Loucy (cell line): Measurements from ENCODE around the gene CHSY3.
A peak's percentile ranks its signal among the peaks of the same experiment; 100 is the strongest.

Experiments used
- H2AFZ ChIP-seq: fragments of 200-600 bp; sonication (generic); 2 replicates; pipeline ENCODE4 v1.6.0; 2016; ENCODE audit warnings: antibody characterized with exemption, mild to moderate bottlenecking, low read length, moderate library complexity
- H3F3A ChIP-seq: fragments of 200-600 bp; 2 replicates; pipeline ENCODE4 v1.6.0; 2016; ENCODE audit warnings: antibody characterized with exemption, low read depth, mild to moderate bottlenecking
- H3K27me3 ChIP-seq: fragments of 200-600 bp; sonication (generic); 2 replicates; pipeline ENCODE4 v1.6.1; 2014; ENCODE audit warnings: low read length, mild to moderate bottlenecking; ENCODE audit not compliant: insufficient read depth, poor library complexity, severe bottlenecking
- H3K36me3 ChIP-seq: fragments of 200-600 bp; sonication (generic); 2 replicates; pipeline ENCODE4 v1.6.1; 2016; ENCODE audit warnings: low read length; ENCODE audit not compliant: insufficient read depth
- H3K4me1 ChIP-seq: fragments of 200-600 bp; sonication (generic); 2 replicates; pipeline ENCODE4 v1.5.1; 2014; ENCODE audit warnings: low read length, mild to moderate bottlenecking; ENCODE audit not compliant: insufficient read depth, poor library complexity, severe bottlenecking
- H3K4me2 ChIP-seq: fragments of 200-600 bp; sonication (generic); 2 replicates; pipeline ENCODE4 v1.6.0; 2014; ENCODE audit warnings: antibody characterized with exemption, low read length, low read depth, mild to moderate bottlenecking; ENCODE audit not compliant: poor library complexity, severe bottlenecking
- H3K4me3 ChIP-seq: fragments of 200-600 bp; sonication (generic); 2 replicates; pipeline ENCODE4 v1.5.1; 2014; ENCODE audit warnings: low read length, mild to moderate bottlenecking, mixed read lengths; ENCODE audit not compliant: poor library complexity, severe bottlenecking
- H3K79me2 ChIP-seq: fragments of 200-600 bp; sonication (generic); 2 replicates; pipeline ENCODE4 v1.6.1; 2014; ENCODE audit warnings: low read length; ENCODE audit not compliant: insufficient read depth
- H3K9ac ChIP-seq: fragments of 200-600 bp; sonication (generic); 2 replicates; pipeline ENCODE4 v1.6.0; 2014; ENCODE audit warnings: mild to moderate bottlenecking, low read depth, low read length, moderate library complexity; ENCODE audit not compliant: poor library complexity, severe bottlenecking
- H3K9me2 ChIP-seq: fragments of 200-600 bp; sonication (generic); replicated peaks from 2 replicates; pipeline ENCODE4 v1.6.1; 2016; ENCODE audit warnings: low read depth, low read length, mixed read lengths
- H3K9me3 ChIP-seq: fragments of 200-600 bp; sonication (generic); 2 replicates; pipeline ENCODE4 v1.6.1; 2014; ENCODE audit warnings: mild to moderate bottlenecking, antibody characterized with exemption, low read length, low read depth; ENCODE audit not compliant: insufficient read depth
- H4K20me1 ChIP-seq: fragments of 200-600 bp; sonication (generic); 2 replicates; pipeline ENCODE4 v1.6.0; 2014; ENCODE audit warnings: antibody characterized with exemption, low read length, mild to moderate bottlenecking; ENCODE audit not compliant: insufficient read depth, poor library complexity, severe bottlenecking
- EZH2phosphoT487 ChIP-seq: fragments of 200-600 bp; IDR thresholded peaks from 2 replicates; pipeline ENCODE4 v1.6.1; 2018; ENCODE audit warnings: antibody characterized with exemption, mild to moderate bottlenecking, moderate library complexity, borderline replicate concordance
- TF ChIP-seq, protein P1 (sequence below): fragments of 200-600 bp; sonication (generic); conservative IDR thresholded peaks from 2 replicates; pipeline ENCODE4 v1.5.1; 2014; ENCODE audit warnings: mild to moderate bottlenecking, antibody characterized with exemption, low read length

Gene CHSY3

GRCh38 chr5:129858131-129858675, 46.1 kb upstream of the CHSY3 start:
- no peaks in the 10 kb centered on the region for H3K4me1 ChIP-seq
- H3K9ac ChIP-seq, result no peak overlapping the region
- H3K9me3 ChIP-seq, result no peaks in the 10 kb centered on the region
- H3K4me2 ChIP-seq, result no peak overlapping the region
- no peaks in the 10 kb centered on the region for H3K36me3 ChIP-seq
- H3K79me2 ChIP-seq, result no peaks in the 10 kb centered on the region
- H3F3A ChIP-seq, result no peaks in the 10 kb centered on the region
- H3K27me3 ChIP-seq, result no peaks in the 10 kb centered on the region
- no peak overlapping the region for H2AFZ ChIP-seq
- H4K20me1 ChIP-seq, result no peaks in the 10 kb centered on the region
- TF ChIP-seq EZH2phosphoT487, result no peak
- TF ChIP-seq, protein P1, sequence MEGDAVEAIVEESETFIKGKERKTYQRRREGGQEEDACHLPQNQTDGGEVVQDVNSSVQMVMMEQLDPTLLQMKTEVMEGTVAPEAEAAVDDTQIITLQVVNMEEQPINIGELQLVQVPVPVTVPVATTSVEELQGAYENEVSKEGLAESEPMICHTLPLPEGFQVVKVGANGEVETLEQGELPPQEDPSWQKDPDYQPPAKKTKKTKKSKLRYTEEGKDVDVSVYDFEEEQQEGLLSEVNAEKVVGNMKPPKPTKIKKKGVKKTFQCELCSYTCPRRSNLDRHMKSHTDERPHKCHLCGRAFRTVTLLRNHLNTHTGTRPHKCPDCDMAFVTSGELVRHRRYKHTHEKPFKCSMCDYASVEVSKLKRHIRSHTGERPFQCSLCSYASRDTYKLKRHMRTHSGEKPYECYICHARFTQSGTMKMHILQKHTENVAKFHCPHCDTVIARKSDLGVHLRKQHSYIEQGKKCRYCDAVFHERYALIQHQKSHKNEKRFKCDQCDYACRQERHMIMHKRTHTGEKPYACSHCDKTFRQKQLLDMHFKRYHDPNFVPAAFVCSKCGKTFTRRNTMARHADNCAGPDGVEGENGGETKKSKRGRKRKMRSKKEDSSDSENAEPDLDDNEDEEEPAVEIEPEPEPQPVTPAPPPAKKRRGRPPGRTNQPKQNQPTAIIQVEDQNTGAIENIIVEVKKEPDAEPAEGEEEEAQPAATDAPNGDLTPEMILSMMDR, result no peak
- no peak overlapping the region for H3K4me3 ChIP-seq
- no peaks in the 10 kb centered on the region for H3K9me2 ChIP-seq

GRCh38 chr5:129884322-129884721, 19.9 kb upstream of the CHSY3 start:
- Histone ChIP-seq H3K9ac (no peak overlapping the region), H3K36me3 (no peaks in the 10 kb centered on the region), H3K4me2 (no peak overlapping the region), H3K4me1 (no peaks in the 10 kb centered on the region), H3K27me3 (no peaks in the 10 kb centered on the region), H3K79me2 (no peaks in the 10 kb centered on the region), H3K9me3 (no peaks in the 10 kb centered on the region), H3K9me2 (no peaks in the 10 kb centered on the region), H4K20me1 (no peaks in the 10 kb centered on the region), H3F3A (no peaks in the 10 kb centered on the region), H2AFZ (no peak overlapping the region), H3K4me3 (no peak overlapping the region)
- no peak for TF ChIP-seq EZH2phosphoT487
- TF ChIP-seq, protein P1, result no peak

- H3K9me3 ChIP-seq, result no peaks in the 10 kb centered on the region
- H4K20me1 ChIP-seq, result no peaks in the 10 kb centered on the region
- H3K4me3 ChIP-seq, result no peak overlapping the region
- no peak overlapping the region for H3K4me2 ChIP-seq
- no peaks in the 10 kb centered on the region for H3K9me2 ChIP-seq
- H3K4me1 ChIP-seq, result no peaks in the 10 kb centered on the region
- H3K79me2 ChIP-seq, result no peaks in the 10 kb centered on the region
- no peak overlapping the region for H2AFZ ChIP-seq
- no peaks in the 10 kb centered on the region for H3K36me3 ChIP-seq
- no peaks in the 10 kb centered on the region for H3F3A ChIP-seq
- no peak for TF ChIP-seq EZH2phosphoT487
- TF ChIP-seq, protein P1, result 0 out of 2 replicates have a peak, but pooled peaks have one; percentile 10
- no peaks in the 10 kb centered on the region for H3K27me3 ChIP-seq
- no peak overlapping the region for H3K9ac ChIP-seq
These were observed 4.8 kb upstream of the CHSY3 start for GRCh38 chr5:129899454-129899853.
